ENCODE results near the gene YKT6.

DNA sequence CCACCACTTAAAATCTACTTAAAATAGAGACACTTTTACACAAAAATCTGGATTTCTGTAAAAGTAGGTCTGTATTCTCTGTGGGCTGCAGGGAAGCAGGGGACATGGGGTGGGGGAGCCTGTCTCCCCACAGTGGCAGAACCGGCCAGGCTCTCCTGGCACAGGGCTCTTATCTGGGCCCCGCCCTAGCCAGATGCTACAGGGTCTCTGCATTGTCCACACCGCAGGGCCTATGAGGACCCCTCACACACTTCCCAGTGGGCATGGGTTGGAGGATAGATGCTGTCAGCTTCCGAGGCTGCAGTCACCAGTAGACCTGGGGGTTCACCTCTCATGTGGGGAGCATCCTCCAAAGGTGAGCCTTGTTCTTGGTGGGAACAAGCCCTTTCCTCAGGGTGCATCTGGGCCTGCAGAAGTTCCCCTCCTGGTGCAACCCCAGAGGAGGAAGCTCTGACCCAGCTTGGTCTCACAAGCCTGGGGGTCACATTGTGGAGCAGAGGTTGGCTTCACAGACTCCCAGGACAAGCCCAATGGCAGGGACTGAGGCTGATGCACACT lies 44.2 kb upstream of the YKT6 start:
- TF ChIP-seq, protein P1, sequence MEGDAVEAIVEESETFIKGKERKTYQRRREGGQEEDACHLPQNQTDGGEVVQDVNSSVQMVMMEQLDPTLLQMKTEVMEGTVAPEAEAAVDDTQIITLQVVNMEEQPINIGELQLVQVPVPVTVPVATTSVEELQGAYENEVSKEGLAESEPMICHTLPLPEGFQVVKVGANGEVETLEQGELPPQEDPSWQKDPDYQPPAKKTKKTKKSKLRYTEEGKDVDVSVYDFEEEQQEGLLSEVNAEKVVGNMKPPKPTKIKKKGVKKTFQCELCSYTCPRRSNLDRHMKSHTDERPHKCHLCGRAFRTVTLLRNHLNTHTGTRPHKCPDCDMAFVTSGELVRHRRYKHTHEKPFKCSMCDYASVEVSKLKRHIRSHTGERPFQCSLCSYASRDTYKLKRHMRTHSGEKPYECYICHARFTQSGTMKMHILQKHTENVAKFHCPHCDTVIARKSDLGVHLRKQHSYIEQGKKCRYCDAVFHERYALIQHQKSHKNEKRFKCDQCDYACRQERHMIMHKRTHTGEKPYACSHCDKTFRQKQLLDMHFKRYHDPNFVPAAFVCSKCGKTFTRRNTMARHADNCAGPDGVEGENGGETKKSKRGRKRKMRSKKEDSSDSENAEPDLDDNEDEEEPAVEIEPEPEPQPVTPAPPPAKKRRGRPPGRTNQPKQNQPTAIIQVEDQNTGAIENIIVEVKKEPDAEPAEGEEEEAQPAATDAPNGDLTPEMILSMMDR (conservative IDR thresholded peaks at IDR 0.05; ENCODE audit: low read depth in 2 of 2), result no peak
- TF ChIP-seq EZH2 (IDR thresholded peaks at IDR 0.05; ENCODE audit: low read depth, unreplicated experiment) (no peak), EZH2phosphoT487 (IDR thresholded peaks at IDR 0.05; ENCODE audit: unreplicated experiment) (no peak), POLR2AphosphoS5 (IDR thresholded peaks at IDR 0.05; ENCODE audit: low read depth) (no peak), ZNF331 (CRISPR knock-in tag; IDR thresholded peaks at IDR 0.05; ENCODE audit: low read depth) (no peak)
